Endothelial cell of umbilical vein (primary cell): ENCODE results near the gene APCDD1.

Experiments
- EZH2 ChIP-seq: IDR thresholded peaks from 2 replicates; pipeline ENCODE4 v1.6.1; 2012; ENCODE audit warnings: borderline replicate concordance, low read depth, mild to moderate bottlenecking, moderate library complexity, low read length, inconsistent platforms; ENCODE audit not compliant: severe bottlenecking
- FOS ChIP-seq: IDR thresholded peaks from 2 replicates; pipeline ENCODE4 v1.6.1; 2011; ENCODE audit warnings: mild to moderate bottlenecking, low read length, moderate library complexity, borderline replicate concordance; ENCODE audit not compliant: insufficient read depth
- GATA2 ChIP-seq: IDR thresholded peaks from 2 replicates; pipeline ENCODE4 v1.7.0; 2011; ENCODE audit warnings: low read depth, mild to moderate bottlenecking, moderate library complexity, mixed read lengths, low read length; ENCODE audit not compliant: insufficient read length, insufficient read depth
- JUN ChIP-seq: IDR thresholded peaks from 2 replicates; pipeline ENCODE4 v1.6.1; 2011; ENCODE audit warnings: borderline replicate concordance, low read depth; ENCODE audit not compliant: insufficient read length, insufficient read depth
- MYC ChIP-seq: IDR thresholded peaks from one replicate; pipeline ENCODE4 v1.6.1; 2011; ENCODE audit warnings: mild to moderate bottlenecking, low read depth, low read length
- POLR2A ChIP-seq: IDR thresholded peaks from 2 replicates; pipeline ENCODE4 v1.6.1; 2012; ENCODE audit warnings: low read depth, mild to moderate bottlenecking, control low read depth, low read length
- POLR2AphosphoS5 ChIP-seq: IDR thresholded peaks from 2 replicates; pipeline ENCODE4 v1.6.1; 2012; ENCODE audit warnings: low read depth, mild to moderate bottlenecking, control low read depth, low read length, moderate library complexity; ENCODE audit not compliant: insufficient read depth
- TF ChIP-seq, protein P1 (sequence below), 2 donors: IDR thresholded peaks; 1 replicate in 1 of 2; 2 replicates in 1 of 2; pipeline ENCODE4 v1.5.1; 2011; ENCODE audit warnings: low read length in 2 of 2, mild to moderate bottlenecking in 2 of 2, moderate library complexity in 2 of 2, control low read depth in 1 of 2, inconsistent platforms in 1 of 2, low read depth in 1 of 2; ENCODE audit not compliant: insufficient read depth in 1 of 2; ENCODE audit errors: extremely low read depth in 1 of 2
- TF ChIP-seq, protein P2 (sequence below): IDR thresholded peaks from 2 replicates; pipeline ENCODE4 v1.6.1; 2011; ENCODE audit not compliant: insufficient read depth, insufficient read length

DNA sequence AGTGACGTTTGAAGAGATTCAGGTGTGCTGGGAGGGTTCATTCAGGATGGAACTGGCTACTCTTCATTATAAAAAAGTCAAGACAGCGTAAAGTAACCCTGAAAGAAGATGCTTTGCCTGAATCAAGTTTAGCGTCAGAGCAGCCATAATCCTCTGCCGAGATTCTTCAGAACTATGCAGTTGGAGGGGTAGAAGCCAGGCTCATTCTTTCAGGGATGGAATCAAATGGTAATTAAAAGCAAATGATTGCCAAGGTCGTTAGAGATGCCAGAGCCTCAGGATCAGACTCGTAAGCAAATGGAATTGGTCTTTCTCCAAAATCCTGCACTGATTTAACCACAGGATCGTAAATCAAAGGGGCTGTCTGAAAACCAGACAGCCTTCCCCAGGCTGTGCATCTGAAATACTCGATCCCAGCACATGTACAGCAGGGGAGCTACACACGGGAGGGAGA, 21.9 kb downstream of the APCDD1 start:
- TF ChIP-seq POLR2A: no peak
- TF ChIP-seq EZH2: no peak
- TF ChIP-seq, protein P1, sequence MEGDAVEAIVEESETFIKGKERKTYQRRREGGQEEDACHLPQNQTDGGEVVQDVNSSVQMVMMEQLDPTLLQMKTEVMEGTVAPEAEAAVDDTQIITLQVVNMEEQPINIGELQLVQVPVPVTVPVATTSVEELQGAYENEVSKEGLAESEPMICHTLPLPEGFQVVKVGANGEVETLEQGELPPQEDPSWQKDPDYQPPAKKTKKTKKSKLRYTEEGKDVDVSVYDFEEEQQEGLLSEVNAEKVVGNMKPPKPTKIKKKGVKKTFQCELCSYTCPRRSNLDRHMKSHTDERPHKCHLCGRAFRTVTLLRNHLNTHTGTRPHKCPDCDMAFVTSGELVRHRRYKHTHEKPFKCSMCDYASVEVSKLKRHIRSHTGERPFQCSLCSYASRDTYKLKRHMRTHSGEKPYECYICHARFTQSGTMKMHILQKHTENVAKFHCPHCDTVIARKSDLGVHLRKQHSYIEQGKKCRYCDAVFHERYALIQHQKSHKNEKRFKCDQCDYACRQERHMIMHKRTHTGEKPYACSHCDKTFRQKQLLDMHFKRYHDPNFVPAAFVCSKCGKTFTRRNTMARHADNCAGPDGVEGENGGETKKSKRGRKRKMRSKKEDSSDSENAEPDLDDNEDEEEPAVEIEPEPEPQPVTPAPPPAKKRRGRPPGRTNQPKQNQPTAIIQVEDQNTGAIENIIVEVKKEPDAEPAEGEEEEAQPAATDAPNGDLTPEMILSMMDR (IDR thresholded peaks at IDR 0.05; ENCODE audit: extremely low read depth in 1 of 2, insufficient read depth in 1 of 2, low read depth in 1 of 2, low read length in 2 of 2): no peak
- TF ChIP-seq, protein P2, sequence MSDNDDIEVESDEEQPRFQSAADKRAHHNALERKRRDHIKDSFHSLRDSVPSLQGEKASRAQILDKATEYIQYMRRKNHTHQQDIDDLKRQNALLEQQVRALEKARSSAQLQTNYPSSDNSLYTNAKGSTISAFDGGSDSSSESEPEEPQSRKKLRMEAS: no peak
- TF ChIP-seq POLR2AphosphoS5: no peak
- TF ChIP-seq JUN: no peak
- TF ChIP-seq FOS: no peak
- TF ChIP-seq MYC: no peak
- no peak for TF ChIP-seq GATA2
